Measurements from ENCODE around the gene VMAC.

DNA sequence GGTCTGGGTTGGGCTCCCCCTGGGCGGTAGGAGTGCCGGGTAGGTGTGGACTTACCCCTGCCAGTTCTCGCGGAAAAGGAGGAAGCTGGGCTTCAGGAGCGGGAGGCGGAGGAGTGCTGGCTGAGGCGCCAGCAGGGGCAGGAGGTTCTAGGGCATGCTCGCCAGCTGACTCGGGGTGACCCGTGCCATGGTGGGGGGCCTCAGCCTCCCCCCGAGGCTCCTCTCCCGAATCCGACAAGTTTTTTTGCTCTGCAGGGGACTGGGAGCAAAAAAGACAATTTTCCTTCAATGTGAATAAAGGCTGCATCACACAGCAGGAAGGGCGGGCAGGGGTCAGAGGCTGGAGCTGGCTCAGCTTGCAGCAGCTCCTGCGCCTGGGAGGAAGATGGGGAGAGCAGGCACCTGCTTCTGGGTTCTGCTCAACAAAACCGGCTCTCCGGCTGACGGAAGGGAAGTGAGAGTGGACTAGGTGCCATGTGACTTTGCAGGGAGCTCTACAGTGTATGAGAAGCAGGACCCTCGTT lies 46.7 kb downstream of the VMAC start:
- no peak for TF ChIP-seq POLR2A (IDR thresholded peaks at IDR 0.05; ENCODE audit: low read length)
- no peak for TF ChIP-seq GATA1 (IDR thresholded peaks at IDR 0.05; ENCODE audit: low read depth, low read length)

All from erythroblast (primary cell).